GM18867 (cell line): Measurements from ENCODE around the gene GLIPR2.
"Not testable (repeated sequence)": the region's sequence is repeated elsewhere in the genome, so short reads cannot be mapped to it uniquely, and the experiment has no call there.

ENCODE experiments used
- ATAC-seq: cut with Tn5 transposase; IDR thresholded peaks from one replicate; pipeline ENCODE4 v1.9.1; 2021; ENCODE audit warnings: mild to moderate bottlenecking, moderate library complexity; ENCODE audit not compliant: unreplicated experiment

GLIPR2 gene

GRCh38 chr9:36121971-36122370 is 14.6 kb upstream of the GLIPR2 start:
- no peak for ATAC-seq

GRCh38 chr9:36123515-36123914 is 13.0 kb upstream of the GLIPR2 start:
- no peak for ATAC-seq

- ATAC-seq, result no peak
Observed at GRCh38 chr9:36125062-36125855, 11.3 kb upstream of the GLIPR2 start.

DNA sequence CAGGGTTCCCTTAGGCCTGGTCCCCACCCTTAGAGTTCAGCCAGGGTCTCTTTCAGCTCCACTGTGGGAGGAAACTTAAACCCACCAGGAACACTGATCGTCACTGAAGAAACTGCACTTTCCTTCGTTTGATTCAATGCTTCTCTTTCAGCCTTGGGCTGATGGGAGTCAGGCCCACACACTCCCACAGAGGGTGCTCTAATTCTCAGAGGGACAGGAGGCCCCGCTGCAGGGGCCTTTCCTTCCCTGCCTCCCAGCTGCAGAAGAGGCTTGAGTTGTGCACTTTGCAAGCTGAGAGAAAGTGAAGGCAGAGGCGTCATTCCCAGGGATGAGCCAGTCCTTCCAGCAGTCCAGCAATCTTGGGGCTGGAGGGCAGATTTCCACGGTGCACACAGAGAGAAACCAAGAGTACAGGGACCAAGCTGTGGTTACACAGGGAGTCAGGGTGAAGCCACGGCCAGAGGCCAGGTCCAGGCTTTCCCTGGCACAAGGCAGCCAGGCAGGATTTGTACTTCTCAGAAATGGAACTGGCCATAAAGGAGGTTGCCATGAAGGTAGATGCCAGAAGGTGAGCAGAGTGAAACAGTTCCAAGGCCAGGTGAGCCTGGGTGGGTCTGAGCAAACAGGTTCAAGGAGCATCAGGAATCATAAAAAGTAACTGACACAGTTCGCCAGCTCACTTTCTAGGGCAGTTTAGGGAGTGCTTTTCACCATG is 10.4 kb upstream of the GLIPR2 start:
- ATAC-seq, result no peak

DNA sequence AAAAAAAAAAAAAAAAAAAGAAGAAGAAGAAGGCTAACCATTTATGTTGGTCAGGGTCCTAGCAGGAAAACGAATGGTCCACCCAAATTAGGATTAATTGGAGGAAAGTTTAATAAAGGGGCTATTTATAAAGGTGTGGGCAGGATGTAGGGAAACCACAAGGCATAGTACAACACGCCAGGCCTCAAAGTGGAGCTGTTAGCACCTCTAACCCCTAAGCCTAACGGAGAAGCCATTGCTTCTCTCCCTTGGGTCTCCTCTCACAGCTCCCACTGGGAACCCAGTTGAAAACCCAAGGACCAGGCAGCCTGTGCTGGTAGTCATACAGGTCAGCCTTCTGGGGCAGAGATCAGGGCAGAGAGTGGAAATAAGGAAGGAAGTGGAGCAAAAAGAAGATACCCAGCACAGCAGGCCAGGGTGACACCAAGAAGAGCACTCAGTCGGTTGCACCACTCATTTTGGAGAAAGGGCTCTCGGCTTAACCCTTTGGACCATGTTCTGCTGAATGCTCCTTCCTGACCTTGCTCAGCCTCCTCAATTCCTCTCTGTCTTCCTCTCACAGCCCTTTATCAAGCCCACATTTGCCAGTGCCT is 8.8 kb upstream of the GLIPR2 start:
- no peak for ATAC-seq

- ATAC-seq, result no peak
Observed at GRCh38 chr9:36128349-36128748, 8.2 kb upstream of the GLIPR2 start.

GRCh38 chr9:36129139-36129538 is 7.4 kb upstream of the GLIPR2 start:
- ATAC-seq, result no peak

DNA sequence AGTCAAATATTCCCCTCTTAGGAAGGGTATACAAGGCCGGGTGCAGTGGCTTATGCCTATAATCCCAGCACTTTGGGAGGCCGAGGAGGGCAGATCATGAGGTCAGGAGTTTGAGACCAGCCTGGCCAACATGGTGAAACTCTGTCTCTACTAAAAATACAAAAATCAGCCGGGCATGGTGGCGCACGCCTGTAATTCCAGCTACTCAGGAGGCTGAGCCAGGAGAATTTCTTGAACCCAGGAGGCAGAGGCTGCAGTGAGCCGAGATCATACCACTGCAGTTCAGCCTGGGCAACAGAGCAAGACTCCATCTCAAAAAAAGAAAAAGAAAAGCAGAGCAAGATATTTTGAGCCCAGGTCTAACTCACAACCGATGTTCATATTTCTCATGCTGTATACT is 4.9 kb upstream of the GLIPR2 start:
- ATAC-seq, result not testable (repeated sequence)

DNA sequence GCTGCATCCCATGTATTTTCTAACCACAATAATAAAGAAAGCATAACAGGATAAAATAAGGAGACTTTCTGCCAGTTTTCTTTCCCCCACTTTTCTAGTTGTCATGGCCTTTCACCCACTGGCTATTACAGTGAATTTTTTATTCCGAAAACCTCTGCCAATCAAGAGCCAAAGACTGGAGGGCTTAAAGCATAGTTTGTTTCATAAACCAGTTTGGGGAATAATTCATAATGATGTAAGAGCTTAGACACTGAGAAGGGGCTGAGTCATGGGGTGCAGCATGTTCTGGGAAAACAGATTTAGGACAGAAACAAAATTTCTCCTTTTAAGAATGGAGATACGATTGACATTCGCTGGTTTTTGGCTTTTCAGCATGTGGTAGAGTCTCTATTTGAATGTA is 4.4 kb upstream of the GLIPR2 start:
- no peak for ATAC-seq

DNA sequence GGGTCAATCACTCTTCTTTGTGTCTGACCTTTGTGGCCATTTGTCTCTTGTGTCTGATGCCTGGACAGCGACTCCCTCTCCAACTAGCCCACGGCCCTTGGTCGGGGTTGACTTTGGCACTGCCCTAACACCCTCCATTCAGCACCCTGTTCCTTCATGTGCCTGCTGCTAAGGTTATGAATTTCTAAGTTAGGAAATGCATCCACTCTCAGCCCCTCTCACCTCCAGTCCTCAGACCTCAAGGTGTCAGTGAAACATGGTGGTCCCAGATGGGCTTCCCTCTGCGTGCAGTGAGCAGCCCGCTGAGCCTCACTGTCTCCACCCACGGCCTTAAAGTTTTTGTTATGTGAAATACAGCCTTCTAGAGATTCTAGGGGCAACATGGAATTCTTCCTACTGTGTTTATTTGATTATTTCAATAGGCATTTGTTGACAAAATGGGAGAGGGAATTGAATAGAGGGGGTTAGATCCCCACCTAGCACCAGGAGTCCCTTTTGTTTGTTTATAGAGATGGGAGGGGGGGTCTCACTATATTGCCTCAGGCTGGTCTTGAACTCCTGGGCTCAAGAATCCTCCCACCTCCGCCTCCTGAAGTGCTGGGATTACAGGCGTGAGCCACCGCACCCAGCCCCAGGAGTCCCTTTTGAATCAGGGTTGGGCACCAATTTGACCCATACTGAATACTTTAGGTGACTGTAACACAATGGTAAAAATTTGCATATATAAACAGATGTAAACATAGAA is 1.6 kb upstream of the GLIPR2 start:
- no peak for ATAC-seq

DNA sequence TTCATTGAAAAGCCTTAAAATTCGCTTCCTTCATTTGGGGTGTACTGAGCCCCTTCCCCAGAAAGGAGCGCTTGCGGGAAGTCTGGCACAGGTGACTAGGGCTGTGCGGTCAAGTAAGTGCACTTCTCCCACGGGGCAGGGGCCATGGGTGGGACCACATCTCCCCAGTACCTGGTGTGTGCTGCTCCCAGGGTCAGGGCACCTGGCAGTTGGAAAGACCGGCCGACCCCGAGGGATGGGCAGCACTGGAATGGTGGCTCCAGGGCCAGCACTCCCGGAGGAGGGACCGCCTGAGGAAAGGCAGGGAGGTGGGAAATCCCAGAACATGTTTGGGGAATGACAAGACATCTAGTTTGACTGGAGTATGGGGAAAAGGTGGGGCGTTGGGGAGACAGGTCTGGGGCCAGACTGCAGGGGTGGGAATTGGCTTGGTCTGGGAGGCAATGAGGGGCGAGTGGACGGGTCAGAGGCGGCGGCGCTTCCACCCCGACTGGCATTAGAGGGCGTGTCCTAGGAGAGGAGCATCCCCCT is 727 bp upstream of the GLIPR2 start:
- no peak for ATAC-seq

DNA sequence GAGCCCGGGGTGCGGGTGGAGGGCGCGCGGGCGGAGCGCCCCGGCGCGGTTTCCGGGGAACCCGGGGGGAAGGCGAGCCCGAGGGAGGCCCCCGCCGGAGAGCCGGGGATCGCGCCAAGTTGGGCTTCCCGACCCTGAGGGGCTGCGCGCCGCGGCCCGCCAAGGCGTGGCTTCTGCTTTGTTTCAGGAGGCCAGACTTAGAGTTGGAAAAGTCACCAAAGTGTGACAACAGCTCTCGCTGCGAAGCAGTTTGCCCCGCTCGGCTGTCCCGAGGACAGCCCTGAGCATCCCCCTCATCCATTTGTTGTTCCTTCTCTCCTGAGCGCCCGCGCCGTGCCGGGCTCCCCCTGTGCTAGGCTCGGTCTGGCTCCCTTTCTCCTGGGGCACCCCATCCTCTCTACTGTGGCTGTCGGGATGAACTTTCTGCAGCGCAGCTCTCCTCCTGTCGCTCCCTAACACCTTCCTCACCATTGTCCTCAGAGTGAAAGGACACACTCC is 410 bp downstream of the GLIPR2 start:
- peak; percentile 14 for ATAC-seq

- no peak for ATAC-seq
Observed at GRCh38 chr9:36137392-36138004, 965 bp downstream of the GLIPR2 start.

GRCh38 chr9:36138496-36138895 is 2.0 kb downstream of the GLIPR2 start:
- ATAC-seq, result no peak

DNA sequence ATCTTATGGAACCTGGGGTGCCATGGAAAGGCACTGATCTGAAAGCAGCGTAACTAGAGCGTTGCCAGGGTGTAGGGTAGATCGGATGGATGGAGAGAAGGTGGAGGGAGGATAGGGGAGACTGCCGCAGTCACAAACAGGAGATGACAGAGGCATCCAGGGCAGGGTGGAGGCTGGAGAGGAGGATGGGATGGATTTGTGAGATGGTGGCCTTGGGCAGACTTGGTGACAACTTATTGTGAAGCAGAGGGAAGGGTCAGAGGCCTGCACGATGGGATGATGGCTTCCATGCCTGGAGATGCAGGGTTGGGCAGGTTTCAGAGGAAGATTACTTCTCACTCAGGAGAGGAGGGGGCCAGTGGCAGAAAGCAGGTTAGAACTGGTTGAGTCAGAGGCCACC is 2.4 kb downstream of the GLIPR2 start:
- no peak for ATAC-seq

DNA sequence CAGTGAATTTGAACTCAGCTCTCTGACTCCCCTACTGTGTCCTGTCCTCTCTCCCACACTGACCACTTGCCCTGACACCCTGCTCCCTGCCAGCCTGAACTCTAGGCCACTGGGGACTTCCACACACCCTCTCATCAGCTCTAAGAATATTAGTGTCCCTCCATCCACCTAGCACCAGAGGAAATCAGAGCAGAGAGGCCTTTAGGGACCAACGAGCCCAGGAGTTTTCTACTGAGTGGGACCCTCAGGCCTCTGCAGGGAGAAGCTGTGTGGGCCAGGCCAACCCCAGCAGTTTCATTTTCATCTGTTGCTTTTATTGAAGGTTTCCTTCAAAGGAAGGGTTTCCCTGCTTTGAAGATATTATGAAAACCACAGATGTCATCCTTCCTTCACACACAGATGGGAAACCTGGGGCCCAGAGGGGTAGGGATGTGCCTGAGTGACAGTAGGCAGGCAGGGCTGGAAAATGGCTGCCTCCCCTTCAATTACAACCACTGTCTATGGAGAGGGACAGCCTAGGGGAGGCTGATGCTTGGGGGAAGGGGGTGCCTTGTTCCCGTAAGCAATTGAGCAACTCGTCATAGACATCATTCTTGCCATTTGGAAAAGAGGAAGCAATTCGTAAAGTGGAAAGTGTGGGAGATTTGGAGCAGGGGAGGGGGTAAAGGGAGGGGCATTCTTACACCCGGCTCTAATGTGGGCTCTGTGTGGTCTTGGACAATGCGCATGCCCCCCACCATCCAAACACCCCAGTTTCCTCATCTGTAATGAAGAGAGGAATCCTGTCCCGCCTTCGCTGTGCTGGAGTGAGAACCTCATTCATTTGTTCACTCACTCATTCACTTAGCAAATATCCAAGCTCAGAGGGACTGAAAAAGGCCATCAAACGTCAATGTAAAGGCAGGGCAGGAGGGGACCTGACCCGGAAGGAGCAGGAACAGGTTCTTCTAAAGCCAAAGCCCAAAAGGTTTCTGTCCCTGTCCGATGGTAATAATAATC is 3.9 kb downstream of the GLIPR2 start:
- no peak for ATAC-seq

DNA sequence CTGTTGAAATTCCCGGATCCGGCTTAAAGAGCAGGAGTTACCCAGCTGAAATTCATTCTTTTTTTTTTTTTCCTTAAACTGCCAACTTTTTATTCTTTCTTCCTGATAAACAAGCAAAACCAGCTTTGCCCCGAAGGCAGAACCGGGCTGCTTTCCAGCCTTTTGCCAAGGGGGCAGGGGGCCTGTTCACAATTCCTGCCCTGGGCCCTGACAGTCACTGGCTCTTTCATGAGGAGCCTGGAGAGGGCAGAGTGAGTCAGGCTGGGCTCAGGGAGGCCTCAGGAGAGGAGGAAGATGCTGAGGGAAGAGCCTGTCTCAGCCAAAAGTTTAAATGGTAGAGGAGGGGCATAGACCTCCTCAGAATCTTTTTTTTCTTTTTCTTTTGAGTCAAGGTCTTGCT is 4.8 kb downstream of the GLIPR2 start:
- ATAC-seq, result no peak

- ATAC-seq, result no peak
Observed at GRCh38 chr9:36141761-36142160, 5.2 kb downstream of the GLIPR2 start.

- ATAC-seq, result no peak
Observed at GRCh38 chr9:36142510-36143244, 6.1 kb downstream of the GLIPR2 start.
